NCI-H82 treated with DMSO at 0.1 percent for 48 hours (cell line): Measurements from ENCODE around the gene SPRR1A.
A peak's percentile ranks its signal among the peaks of the same experiment; 100 is the strongest.

Source experiments
- DNase-seq: peaks from one replicate; lab custom pipeline; 2025; ENCODE audit not compliant: unreplicated experiment; lab: John Stamatoyannopoulos, UW

SPRR1A gene

GRCh38 chr1:152983743-152984142, at the start of gene SPRR1A:
SPRR1A (plus strand) TSS chr1:152984081; CDS start chr1:152985231, 1,150 bp downstream.
- no peak for DNase-seq

GRCh38 chr1:152940614-152941013, 43.3 kb upstream of the SPRR1A start:
- no peak for DNase-seq

GRCh38 chr1:152941037-152941711, 42.7 kb upstream of the SPRR1A start:
- no peak for DNase-seq

- DNase-seq: no peak
These were observed 41.7 kb upstream of the SPRR1A start for GRCh38 chr1:152942161-152942560.

GRCh38 chr1:152946248-152946647, 37.6 kb upstream of the SPRR1A start:
- DNase-seq: no peak

GRCh38 chr1:152946651-152947256, 37.1 kb upstream of the SPRR1A start, which contains the start of gene SPRR5:
SPRR5 (plus strand) TSS chr1:152947206; CDS start chr1:152948555, 1,349 bp downstream.
- DNase-seq: no peak

GRCh38 chr1:152951711-152952110, 32.2 kb upstream of the SPRR1A start:
- DNase-seq: no peak

- no peak for DNase-seq
These were observed 30.1 kb upstream of the SPRR1A start for GRCh38 chr1:152953761-152954160.

- DNase-seq: no peak
These were observed 29.4 kb upstream of the SPRR1A start for GRCh38 chr1:152954436-152954835.

GRCh38 chr1:152957561-152957960, 26.3 kb upstream of the SPRR1A start:
- DNase-seq: no peak

GRCh38 chr1:152959273-152959672, 24.6 kb upstream of the SPRR1A start:
- no peak for DNase-seq

- DNase-seq: no peak
These were observed 24.0 kb upstream of the SPRR1A start for GRCh38 chr1:152959801-152960451.

GRCh38 chr1:152960452-152961044, 23.3 kb upstream of the SPRR1A start:
- no peak for DNase-seq

- peak; percentile 17 for DNase-seq
These were observed 22.5 kb upstream of the SPRR1A start for GRCh38 chr1:152961226-152961891.

- no peak for DNase-seq
These were observed 20.9 kb upstream of the SPRR1A start for GRCh38 chr1:152962876-152963415.

- DNase-seq: no peak
These were observed 19.3 kb upstream of the SPRR1A start for GRCh38 chr1:152964536-152964935.

- DNase-seq: no peak
These were observed 18.0 kb upstream of the SPRR1A start for GRCh38 chr1:152965853-152966252.

- DNase-seq: no peak
These were observed 16.7 kb upstream of the SPRR1A start for GRCh38 chr1:152967201-152967600.

GRCh38 chr1:152968248-152968647, 15.6 kb upstream of the SPRR1A start:
- no peak for DNase-seq

GRCh38 chr1:152969036-152969435, 14.8 kb upstream of the SPRR1A start:
- DNase-seq: no peak

GRCh38 chr1:152970495-152970894, 13.4 kb upstream of the SPRR1A start, which contains the start of gene SPRR4:
SPRR4 (plus strand) TSS chr1:152970648; CDS start chr1:152971891, 1,243 bp downstream.
- DNase-seq: no peak
